Cardiac septum (tissue), 1 donor: ENCODE results near the gene ADM. TPM values are rescaled to one million over a fixed set of nuclear protein-coding genes. Genes with fewer than 3 reads are reported as not detected.

ENCODE experiments used
- DNase-seq: peaks from one replicate; pipeline ENCODE4 v3.0.0-alpha.2; 2020; ENCODE audit warnings: low spot score
- intact Hi-C: fragments of 100-400 bp; cut with DNase I; formaldehyde crosslinking; loops from one replicate; pipeline ENCODE4 v1.14.0; 2022
- total RNA-seq: library from RNA; stranded (reverse); fragmentation: NEBNext Ultra II Directional; extraction: Animal tissue kit (Norgen Biotek cat#: 25700); gene quantifications from one replicate; pipeline ENCODE4 v1.2.1, GENCODE V29; 2021
- donor health status: DM: no; HTN: no; CAD: no.

The ADM gene
- total RNA-seq, 1 donor from 2014 or later = 5.3 TPM

- no peak for DNase-seq
- intact Hi-C loops = loop anchor here (5.0 kb wide), 3 partner anchors 331 to 566 kb away; no protein-coding TSS in a partner anchor
Observed at GRCh38 chr11:10322830-10323792, 18.2 kb downstream of the ADM start.

GRCh38 chr11:10323793-10324170, 18.9 kb downstream of the ADM start:
- intact Hi-C loops = loop anchor here (5.0 kb wide), 3 partner anchors 331 to 566 kb away; no protein-coding TSS in a partner anchor
- no peak for DNase-seq

- intact Hi-C loops = loop anchor here (5.0 kb wide), 3 partner anchors 332 to 567 kb away; no protein-coding TSS in a partner anchor
- DNase-seq = no peak
Observed at GRCh38 chr11:10324474-10324873, 19.6 kb downstream of the ADM start.

GRCh38 chr11:10325277-10326011, 20.6 kb downstream of the ADM start:
- no peak for DNase-seq
- intact Hi-C loops = no loop called here

GRCh38 chr11:10326012-10326964, 21.4 kb downstream of the ADM start:
- intact Hi-C loops = no loop called here
- no peak for DNase-seq

GRCh38 chr11:10327254-10327653, 22.4 kb downstream of the ADM start:
- no peak for DNase-seq
- intact Hi-C loops = no loop called here

- no peak for DNase-seq
- intact Hi-C loops = no loop called here
Observed at GRCh38 chr11:10328314-10329098, 23.6 kb downstream of the ADM start.

GRCh38 chr11:10329356-10329755, 24.5 kb downstream of the ADM start:
- intact Hi-C loops = no loop called here
- no peak for DNase-seq

- DNase-seq = no peak
- intact Hi-C loops = no loop called here
Observed at GRCh38 chr11:10329935-10330334, 25.1 kb downstream of the ADM start.

GRCh38 chr11:10331548-10332289, 26.8 kb downstream of the ADM start:
- intact Hi-C loops = no loop called here
- no peak for DNase-seq

- DNase-seq = no peak
- intact Hi-C loops = no loop called here
Observed at GRCh38 chr11:10333490-10333889, 28.6 kb downstream of the ADM start.

GRCh38 chr11:10338287-10338686, 33.4 kb downstream of the ADM start:
- intact Hi-C loops = no loop called here
- no peak for DNase-seq

GRCh38 chr11:10348650-10349280, 43.9 kb downstream of the ADM start:
- no peak for DNase-seq
- intact Hi-C loops = no loop called here

- intact Hi-C loops = no loop called here
- DNase-seq = no peak
Observed at GRCh38 chr11:10349281-10349665, 44.4 kb downstream of the ADM start.

- no peak for DNase-seq
Observed at GRCh38 chr11:10349806-10350205, 44.9 kb downstream of the ADM start.

GRCh38 chr11:10350334-10350733, 45.5 kb downstream of the ADM start:
- no peak for DNase-seq
- intact Hi-C loops = loop anchor here (5.0 kb wide), 1 partner anchor 38 kb away; no protein-coding TSS in a partner anchor

More at GRCh38 chr11:10349806-10350205, 44.9 kb downstream of the ADM start:
- intact Hi-C loops = loop anchor here (5.0 kb wide), 1 partner anchor 38 kb away; no protein-coding TSS in a partner anchor

GRCh38 chr11:10351435-10351764, 46.5 kb downstream of the ADM start:
- intact Hi-C loops = loop anchor here (5.0 kb wide), 1 partner anchor 39 kb away; no protein-coding TSS in a partner anchor
- DNase-seq = no peak
